Activated T-helper 1 cell treated with anti-CD3 and anti-CD28 coated beads, Interleukin-12 subunit alpha, Interleukin-12 subunit beta, Interleukin-2, Interleukin-4 antibody, amounts not matched to agents 30 ng/mL and 10 ng/mL and 1 ng/mL, durations not matched to agents 14 hours and 24 hours and 36 hours (primary cell): ENCODE data around the gene GPC5. TPM values are rescaled to one million over a fixed set of nuclear protein-coding genes. Genes with fewer than 3 reads are reported as not detected.
"Not testable (repeated sequence)": the region's sequence is repeated elsewhere in the genome, so short reads cannot be mapped to it uniquely, and the experiment has no call there.

Source experiments
- DNase-seq: peaks from one replicate; pipeline ENCODE4 v3.0.0; 2021; ENCODE audit warnings: low spot score
- H3K27ac Mint-ChIP-seq: one replicate; pipeline ENCODE4 v1.8.0; 2021; ENCODE audit warnings: mild to moderate bottlenecking, mixed read lengths
- H3K27me3 Mint-ChIP-seq: one replicate; pipeline ENCODE4 v1.8.0; 2022; ENCODE audit warnings: mild to moderate bottlenecking, moderate library complexity, mixed read lengths; ENCODE audit not compliant: insufficient read depth
- H3K36me3 Mint-ChIP-seq: one replicate; pipeline ENCODE4 v1.8.0; 2021; ENCODE audit warnings: low read depth, mixed read lengths
- H3K4me1 Mint-ChIP-seq: one replicate; pipeline ENCODE4 v1.8.0; 2021; ENCODE audit warnings: low read depth, mixed read lengths
- H3K4me3 Mint-ChIP-seq: one replicate; pipeline ENCODE4 v1.8.0; 2021; ENCODE audit warnings: mild to moderate bottlenecking, moderate library complexity, mixed read lengths
- H3K9me3 Mint-ChIP-seq: one replicate; pipeline ENCODE4 v1.8.0; 2021; ENCODE audit warnings: mixed read lengths
- intact Hi-C: fragments of 100-400 bp; cut with micrococcal nuclease; formaldehyde crosslinking; loops from one replicate; pipeline ENCODE4 v1.15.1; 2024
- total RNA-seq: library from RNA; stranded (reverse); gene quantifications from 2 replicates; pipeline ENCODE4 v1.2.3, GENCODE V29; 2022

Gene GPC5
- total RNA-seq, 1 donor from 2014 or later = not detected

DNA sequence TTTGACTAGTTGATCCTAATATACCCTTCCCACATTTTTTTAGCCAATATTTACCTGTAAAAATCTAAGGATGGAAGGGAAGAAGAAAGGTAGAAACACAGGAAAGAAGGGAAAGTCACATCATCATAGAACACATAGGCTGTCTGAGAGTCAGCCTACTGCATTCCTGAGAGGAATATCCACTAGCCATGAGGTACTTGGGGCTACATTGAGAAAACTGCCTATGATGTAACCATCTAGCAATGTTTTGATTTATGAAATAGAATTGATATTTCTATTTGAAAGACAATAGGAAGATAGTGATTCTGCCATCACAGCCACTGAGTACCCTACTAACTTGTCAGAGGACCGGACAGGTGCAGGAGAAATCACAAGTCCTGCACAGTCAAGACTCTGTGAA is 873.8 kb downstream of the GPC5 start:
- Mint-ChIP-seq H3K36me3 (no peaks in the 10 kb centered on the region), H3K27ac (no peak overlapping the region), H3K4me1 (no peaks in the 10 kb centered on the region), H3K4me3 (no peak overlapping the region), H3K9me3 (peaks cover 10% of the 10 kb centered on the region), H3K27me3 (no peaks in the 10 kb centered on the region)
- DNase-seq = no peak
- intact Hi-C loops = no loop called here

DNA sequence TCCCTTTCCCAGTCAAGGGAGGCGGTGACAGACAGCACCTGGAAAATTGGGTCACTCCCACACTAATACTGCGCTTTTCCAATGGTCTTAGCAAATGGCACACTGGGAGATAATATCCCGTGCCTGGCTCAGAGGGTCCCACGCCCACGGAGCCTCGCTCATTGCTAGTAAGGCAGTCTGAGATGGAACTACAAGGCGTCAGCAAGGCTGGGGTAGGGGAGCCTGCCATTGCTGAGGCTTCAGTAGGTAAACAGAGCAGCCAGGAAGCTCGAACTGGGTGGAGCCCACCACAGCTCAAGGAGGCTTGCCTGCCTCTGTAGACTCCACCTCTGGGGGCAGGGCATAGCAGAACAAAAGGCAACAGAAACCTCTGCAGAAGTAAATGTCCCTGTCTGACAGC is 882.6 kb downstream of the GPC5 start:
- DNase-seq, H3K9me3 Mint-ChIP-seq, H3K27me3 Mint-ChIP-seq, H3K4me1 Mint-ChIP-seq, H3K4me3 Mint-ChIP-seq, H3K36me3 Mint-ChIP-seq, H3K27ac Mint-ChIP-seq, intact Hi-C loops: not testable (repeated sequence)

DNA sequence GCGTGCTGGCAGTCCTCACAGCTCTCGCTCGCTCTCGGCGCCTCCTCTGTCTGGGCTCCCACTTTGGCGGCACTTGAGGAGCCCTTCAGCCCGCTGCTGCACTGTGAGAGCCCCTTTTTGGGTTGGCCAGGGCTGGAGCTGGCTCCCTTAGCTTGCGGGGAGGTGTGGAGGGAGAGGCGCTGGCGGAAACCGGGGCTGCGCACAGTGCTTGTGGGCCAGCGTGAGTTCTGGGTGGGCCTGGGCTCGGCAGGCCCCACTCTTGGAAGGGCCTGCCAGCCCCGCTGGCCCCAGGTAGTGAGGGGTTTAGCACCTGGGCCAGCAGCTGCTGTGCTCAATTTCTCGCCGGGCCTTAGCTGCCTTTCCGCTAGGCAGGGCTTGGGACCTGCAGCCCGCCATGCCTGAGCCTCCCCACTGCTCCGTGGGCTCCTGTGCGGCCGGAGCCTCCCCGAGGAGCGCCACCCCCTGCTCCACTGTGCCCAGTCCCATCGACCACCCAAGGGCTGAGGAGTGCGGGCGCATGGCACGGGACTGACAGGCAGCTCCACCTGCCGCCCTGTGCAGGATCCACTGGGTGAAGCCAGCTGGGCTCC is 892.4 kb downstream of the GPC5 start:
- H3K4me3 Mint-ChIP-seq, H3K27ac Mint-ChIP-seq, H3K36me3 Mint-ChIP-seq, intact Hi-C loops, H3K27me3 Mint-ChIP-seq, H3K4me1 Mint-ChIP-seq, DNase-seq: not testable (repeated sequence)
- H3K9me3 Mint-ChIP-seq = peaks cover 19% of the 10 kb centered on the region

DNA sequence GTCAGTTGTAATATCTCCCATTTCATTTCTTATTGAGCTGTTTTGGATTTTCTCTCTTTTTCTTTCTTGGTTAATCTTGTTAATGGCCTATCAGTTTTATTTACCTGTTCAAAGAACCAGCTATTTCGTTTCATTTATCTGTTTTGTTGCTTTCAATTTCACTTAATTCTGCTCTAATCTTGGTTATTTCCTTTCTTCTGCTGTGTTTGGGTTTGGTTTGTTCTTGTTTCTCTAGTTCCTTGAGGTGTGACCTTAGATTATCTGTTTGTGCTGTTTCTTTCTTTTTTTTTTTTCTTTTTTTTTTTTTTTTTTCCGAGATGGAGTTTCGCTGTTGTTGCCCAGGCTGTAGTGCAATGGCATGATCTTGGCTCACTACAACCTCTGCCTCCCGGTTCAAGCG is 896.1 kb downstream of the GPC5 start:
- H3K4me3 Mint-ChIP-seq, DNase-seq, H3K27me3 Mint-ChIP-seq, H3K27ac Mint-ChIP-seq, H3K36me3 Mint-ChIP-seq, H3K4me1 Mint-ChIP-seq, intact Hi-C loops: not testable (repeated sequence)
- H3K9me3 Mint-ChIP-seq = peaks cover 15% of the 10 kb centered on the region

DNA sequence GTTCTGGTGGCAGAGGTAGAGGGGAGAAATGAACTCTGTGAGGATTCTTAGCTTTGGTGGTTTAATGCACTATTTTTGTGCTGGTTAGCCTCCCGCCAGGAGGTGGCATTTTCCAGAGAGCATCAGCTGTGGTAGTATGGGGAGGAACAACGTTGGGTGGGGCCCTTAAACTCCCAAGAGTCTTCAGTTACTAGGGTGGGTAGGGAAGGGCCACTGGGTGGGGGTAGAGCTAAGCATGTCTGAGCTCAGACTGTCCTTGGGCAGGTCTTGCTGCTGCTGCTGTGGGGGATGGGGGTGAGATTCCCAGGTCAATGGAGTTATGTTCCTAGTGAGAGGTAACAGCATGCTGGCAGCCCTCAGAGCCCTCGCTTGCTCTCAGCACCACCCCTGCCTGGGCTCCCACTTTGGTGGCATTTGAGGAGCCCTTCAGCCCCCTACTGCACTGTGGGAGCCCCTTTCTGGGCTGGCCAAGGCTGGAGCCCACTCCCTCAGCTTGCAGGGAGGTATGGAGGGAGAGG is 897.8 kb downstream of the GPC5 start:
- peaks cover 11% of the 10 kb centered on the region for H3K9me3 Mint-ChIP-seq
- H3K27me3 Mint-ChIP-seq, intact Hi-C loops, DNase-seq, H3K4me1 Mint-ChIP-seq, H3K27ac Mint-ChIP-seq, H3K4me3 Mint-ChIP-seq, H3K36me3 Mint-ChIP-seq: not testable (repeated sequence)

DNA sequence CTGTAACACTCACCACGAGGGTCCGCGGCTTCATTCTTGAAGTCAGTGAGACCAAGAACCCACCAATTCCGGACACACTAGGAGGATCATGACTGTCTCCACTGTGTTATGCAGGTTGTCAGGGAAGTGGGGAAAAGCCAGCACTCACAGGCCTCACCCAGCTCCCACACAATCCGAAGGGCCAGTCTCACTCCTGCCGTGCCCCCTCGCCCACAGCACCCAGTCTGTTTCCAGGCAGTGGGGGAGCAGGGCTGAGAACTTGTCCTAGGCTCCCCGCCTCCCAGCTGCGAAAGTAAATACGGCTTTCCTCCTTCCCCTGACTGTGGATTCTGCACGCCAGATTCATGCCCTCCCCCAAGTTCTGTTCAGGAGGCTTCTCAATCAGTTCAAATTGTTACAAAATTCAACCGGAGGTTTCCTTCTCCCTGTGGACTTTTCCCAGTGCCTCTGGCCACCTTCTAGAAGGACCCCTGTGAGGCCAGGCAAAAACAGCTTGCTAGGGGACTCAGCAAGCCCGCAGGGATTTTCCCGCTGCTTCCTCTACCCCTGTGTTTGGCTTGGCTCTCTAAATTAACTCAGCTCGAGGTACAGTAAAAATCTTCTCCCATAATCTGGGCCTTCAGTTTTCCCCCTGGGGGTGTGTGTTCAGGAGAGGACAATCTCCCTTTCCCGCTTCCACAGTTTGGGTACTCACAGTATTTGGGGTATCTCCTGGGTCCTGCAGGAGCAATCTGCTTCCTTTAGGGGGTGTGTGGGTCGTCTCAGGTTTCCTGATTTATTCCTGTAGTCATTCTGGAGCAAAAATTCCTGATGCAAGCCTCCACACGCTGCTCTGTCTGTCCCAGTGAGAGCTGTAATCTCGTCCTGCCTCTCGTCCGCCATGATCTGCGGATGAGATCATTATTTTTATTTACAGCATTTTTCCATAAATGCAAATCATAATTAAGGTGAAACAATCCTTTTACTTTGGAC is 899.8 kb downstream of the GPC5 start:
- intact Hi-C loops = no loop called here
- Mint-ChIP-seq H3K27me3 (no peaks in the 10 kb centered on the region), H3K36me3 (no peaks in the 10 kb centered on the region), H3K4me1 (no peaks in the 10 kb centered on the region), H3K9me3 (peaks cover 11% of the 10 kb centered on the region), H3K4me3 (no peak overlapping the region), H3K27ac (no peak overlapping the region)
- no peak for DNase-seq

DNA sequence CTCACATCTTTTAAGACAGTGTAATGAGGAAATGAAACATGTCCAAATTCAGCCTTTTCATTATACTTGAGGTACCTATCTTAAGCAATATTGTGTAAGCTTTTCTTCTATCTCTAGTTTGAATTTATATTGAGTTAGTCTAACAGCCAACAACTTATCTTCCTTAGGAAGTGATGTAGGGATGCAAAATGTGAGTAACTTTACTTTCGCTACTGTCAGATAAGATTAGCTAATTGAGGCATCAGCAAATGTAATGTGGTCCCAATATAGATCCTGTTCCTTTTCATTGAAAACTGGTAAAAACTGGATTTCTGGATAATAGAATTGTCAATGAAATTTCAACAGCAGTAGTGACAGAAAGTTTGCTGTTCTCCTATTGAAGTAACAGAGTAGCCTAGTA is 902.2 kb downstream of the GPC5 start:
- no peaks in the 10 kb centered on the region for H3K27me3 Mint-ChIP-seq
- intact Hi-C loops = no loop called here
- no peaks in the 10 kb centered on the region for H3K36me3 Mint-ChIP-seq
- H3K27ac Mint-ChIP-seq = no peak overlapping the region
- DNase-seq = no peak
- no peak overlapping the region for H3K4me3 Mint-ChIP-seq
- no peaks in the 10 kb centered on the region for H3K4me1 Mint-ChIP-seq
- peaks cover 5% of the 10 kb centered on the region for H3K9me3 Mint-ChIP-seq

DNA sequence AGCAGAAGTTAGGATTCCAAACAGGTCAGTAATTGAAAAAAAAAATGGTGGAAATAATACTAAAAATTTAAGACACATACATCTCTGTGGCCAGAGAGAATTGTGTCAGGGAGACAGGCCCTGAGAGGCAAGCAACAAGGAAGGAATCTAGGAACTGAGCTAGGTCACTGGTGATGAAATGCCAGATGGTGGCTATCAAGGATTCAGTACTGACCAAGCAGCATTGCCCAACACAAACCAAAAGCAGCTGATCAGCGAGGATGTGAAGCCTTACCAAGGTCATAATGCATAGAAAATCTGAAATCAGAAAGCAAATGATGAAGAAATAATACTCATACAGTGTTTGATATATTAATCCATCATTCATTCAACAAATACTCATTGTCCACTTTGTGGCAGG is 905.0 kb downstream of the GPC5 start:
- intact Hi-C loops = no loop called here
- no peak overlapping the region for H3K27ac Mint-ChIP-seq
- H3K4me1 Mint-ChIP-seq = no peaks in the 10 kb centered on the region
- no peak overlapping the region for H3K4me3 Mint-ChIP-seq
- H3K27me3 Mint-ChIP-seq = no peaks in the 10 kb centered on the region
- no peak for DNase-seq
- no peaks in the 10 kb centered on the region for H3K9me3 Mint-ChIP-seq
- no peaks in the 10 kb centered on the region for H3K36me3 Mint-ChIP-seq

DNA sequence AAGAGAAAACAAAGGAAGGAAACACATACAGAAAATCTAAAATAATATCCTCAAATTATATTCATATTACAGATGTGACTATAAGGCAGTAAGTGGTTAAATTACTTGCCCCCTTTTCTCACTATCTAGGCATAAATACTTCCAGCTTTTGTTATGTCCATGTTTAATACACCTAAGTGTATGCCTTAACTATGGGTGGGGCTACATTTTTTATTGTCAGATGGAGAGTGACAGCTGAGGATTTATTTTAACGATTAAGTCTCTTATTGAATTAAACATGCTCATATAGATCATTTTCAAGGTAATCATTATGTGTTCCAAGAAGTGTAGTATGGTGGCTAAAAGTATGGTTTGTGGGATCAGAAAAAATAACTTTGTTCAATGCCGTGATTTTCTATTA is 909.3 kb downstream of the GPC5 start:
- Mint-ChIP-seq H3K36me3 (no peaks in the 10 kb centered on the region), H3K4me3 (no peak overlapping the region), H3K4me1 (no peaks in the 10 kb centered on the region), H3K27me3 (no peaks in the 10 kb centered on the region), H3K9me3 (no peaks in the 10 kb centered on the region), H3K27ac (no peak overlapping the region)
- DNase-seq = no peak
- intact Hi-C loops = no loop called here

DNA sequence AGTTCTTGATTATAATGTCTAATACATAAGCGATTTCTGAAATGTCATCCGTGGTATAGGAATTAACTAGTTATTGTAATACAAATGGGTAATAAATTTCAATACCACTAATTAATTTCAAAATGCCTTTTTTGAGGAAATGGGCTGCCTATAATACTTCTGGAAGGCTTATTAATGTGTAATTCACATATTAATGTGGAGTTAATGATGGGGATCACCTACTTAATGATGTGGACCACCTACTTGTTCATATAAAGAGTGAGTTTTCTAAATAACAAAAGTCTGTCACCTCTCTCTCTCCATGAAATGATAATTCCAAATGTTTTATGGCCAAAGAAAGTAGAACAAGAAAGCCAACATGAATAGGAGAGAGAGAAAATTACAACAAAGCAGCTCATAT is 914.4 kb downstream of the GPC5 start:
- Mint-ChIP-seq H3K36me3 (no peaks in the 10 kb centered on the region), H3K4me1 (no peaks in the 10 kb centered on the region), H3K27ac (no peak overlapping the region), H3K27me3 (no peaks in the 10 kb centered on the region), H3K9me3 (no peaks in the 10 kb centered on the region), H3K4me3 (no peak overlapping the region)
- DNase-seq = no peak
- intact Hi-C loops = no loop called here

DNA sequence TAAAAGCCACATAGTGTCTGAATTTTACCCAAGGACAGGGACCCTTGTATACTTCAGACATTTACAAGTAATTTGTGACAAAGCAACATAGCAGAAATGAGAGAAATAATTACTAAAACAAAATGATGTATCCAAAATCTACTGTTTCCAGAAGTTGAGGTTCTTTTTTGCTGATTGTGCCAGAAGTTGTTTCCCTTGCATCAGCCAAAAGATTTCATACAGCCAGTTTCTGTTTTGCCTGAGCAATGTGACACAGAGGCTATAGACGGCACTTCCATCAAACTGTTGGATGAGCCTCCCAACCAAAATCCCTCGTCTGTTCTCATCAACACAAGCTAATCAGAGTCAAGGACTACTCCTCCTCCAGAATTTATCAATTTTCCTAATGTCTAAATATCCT is 915.0 kb downstream of the GPC5 start:
- H3K27me3 Mint-ChIP-seq = no peaks in the 10 kb centered on the region
- no peaks in the 10 kb centered on the region for H3K9me3 Mint-ChIP-seq
- no peaks in the 10 kb centered on the region for H3K36me3 Mint-ChIP-seq
- DNase-seq = no peak
- intact Hi-C loops = no loop called here
- H3K4me3 Mint-ChIP-seq = no peak overlapping the region
- no peak overlapping the region for H3K27ac Mint-ChIP-seq
- H3K4me1 Mint-ChIP-seq = no peaks in the 10 kb centered on the region

DNA sequence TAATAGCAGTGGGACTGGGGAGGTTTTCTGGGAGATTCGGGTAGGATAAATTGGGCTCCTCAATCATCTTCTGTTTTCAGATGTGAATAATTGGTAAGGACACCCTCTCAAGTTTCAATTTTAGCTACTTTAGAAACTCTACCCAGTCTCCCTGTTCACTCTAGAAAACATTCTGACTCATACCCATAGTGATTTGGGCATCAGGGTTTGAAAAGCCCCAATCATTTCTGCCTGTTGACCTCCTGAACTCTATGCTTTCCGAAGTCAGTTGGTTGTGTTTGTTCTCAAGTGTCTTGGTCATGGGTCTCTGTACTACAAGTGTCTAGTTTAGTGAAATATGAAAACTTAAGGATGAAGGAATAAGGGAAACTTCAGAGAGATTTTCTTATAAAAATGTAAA is 916.8 kb downstream of the GPC5 start:
- intact Hi-C loops = no loop called here
- Mint-ChIP-seq H3K4me3 (no peak overlapping the region), H3K9me3 (no peaks in the 10 kb centered on the region), H3K36me3 (no peaks in the 10 kb centered on the region), H3K27me3 (no peaks in the 10 kb centered on the region), H3K4me1 (no peaks in the 10 kb centered on the region), H3K27ac (no peak overlapping the region)
- no peak for DNase-seq

DNA sequence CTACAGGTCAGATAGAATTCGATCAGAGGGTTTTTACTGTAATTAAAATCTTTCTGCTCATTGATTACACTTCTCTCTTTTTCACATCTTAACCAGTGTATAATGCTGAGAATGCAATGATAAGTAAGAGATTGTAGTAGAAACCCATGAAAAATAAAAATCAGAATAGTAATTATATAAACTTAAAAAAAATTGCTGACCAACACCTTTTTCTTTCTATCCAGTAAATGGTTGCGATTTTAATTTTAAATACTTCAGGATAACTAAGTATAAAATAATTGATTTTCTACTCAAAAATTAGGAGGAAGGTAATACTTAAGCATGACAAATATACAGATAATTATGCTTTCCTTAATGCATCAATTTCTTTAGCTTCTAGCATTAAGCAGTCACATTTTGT is 917.6 kb downstream of the GPC5 start:
- Mint-ChIP-seq H3K4me1 (no peaks in the 10 kb centered on the region), H3K27me3 (no peaks in the 10 kb centered on the region), H3K27ac (no peak overlapping the region), H3K4me3 (no peak overlapping the region), H3K9me3 (no peaks in the 10 kb centered on the region), H3K36me3 (no peaks in the 10 kb centered on the region)
- intact Hi-C loops = no loop called here
- DNase-seq = no peak
